ENCODE results near the gene USP24. TPM values are rescaled to one million over a fixed set of nuclear protein-coding genes. Genes with fewer than 3 reads are reported as not detected.

USP24 gene
- total RNA-seq, 1 experiment from 2014 or later = 35.3 TPM

DNA sequence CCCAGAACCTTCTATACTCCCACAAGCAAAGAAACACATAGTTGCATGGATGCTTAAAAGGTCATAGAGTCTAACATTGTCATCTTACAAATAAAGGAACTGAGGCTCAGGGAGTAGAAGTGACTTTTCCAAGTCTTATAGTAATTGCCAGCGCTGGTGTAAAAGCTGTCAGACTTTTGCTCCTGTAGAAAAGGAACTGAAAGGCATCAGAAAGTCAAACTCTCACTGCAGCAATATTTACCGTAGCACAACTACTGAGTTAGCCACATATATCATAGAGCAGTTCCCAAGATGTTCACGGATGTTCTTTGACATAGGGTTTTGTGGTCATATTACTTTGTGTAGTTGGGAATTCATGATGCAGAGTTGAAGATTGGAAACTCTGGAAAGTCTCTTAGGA lies 16.6 kb upstream of the USP24 start:
- no peak for DNase-seq

More for the DNA sequence above, 16.6 kb upstream of the USP24 start:
- Histone ChIP-seq H3K79me2 (ENCODE audit: insufficient read depth, low read length) (no peaks in the 10 kb centered on the region), H2BK15ac (ENCODE audit: low read depth, low read length) (no peak overlapping the region), H2AFZ (ENCODE audit: low read length) (no peak overlapping the region), H4K20me1 (ENCODE audit: control insufficient read depth, insufficient read depth, insufficient read length) (no peaks in the 10 kb centered on the region), H3K9me3 (ENCODE audit: control insufficient read depth, low read depth, low read length) (no peaks in the 10 kb centered on the region), H3K27ac (ENCODE audit: insufficient read length, low read depth, low read length) (no peak overlapping the region), H3T11ph (ENCODE audit: low read length) (no peak overlapping the region), H4K8ac (replicated peaks; ENCODE audit: insufficient read length, low read depth, low read length) (no peak overlapping the region), H3K4me1 (ENCODE audit: insufficient read depth, low read length) (no peaks in the 10 kb centered on the region), H4K5ac (ENCODE audit: insufficient read length, low read depth, low read length) (no peak overlapping the region), H3K79me1 (ENCODE audit: insufficient read depth, low read depth, low read length, poor library complexity, severe bottlenecking) (no peaks in the 10 kb centered on the region), H2BK5ac (ENCODE audit: insufficient read length, low read length) (no peak overlapping the region), H3K27me3 (ENCODE audit: insufficient read depth, low read length) (no peaks in the 10 kb centered on the region; the same call in 1 of the 2 replicates), H2BK20ac (ENCODE audit: low read depth, low read length, poor library complexity, severe bottlenecking) (no peak overlapping the region), H2AK5ac (ENCODE audit: insufficient read length, low read length) (no peak overlapping the region), H3K4me2 (ENCODE audit: insufficient read depth, insufficient read length, low read length) (no peak overlapping the region), H3K18ac (ENCODE audit: insufficient read length, low read depth, low read length) (no peak overlapping the region), H2BK12ac (ENCODE audit: insufficient read length, low read depth, low read length) (no peak overlapping the region), H2BK120ac (ENCODE audit: low read depth, low read length, poor library complexity, severe bottlenecking) (no peak overlapping the region), H3K4ac (ENCODE audit: low read depth, low read length) (no peak overlapping the region), H3K14ac (ENCODE audit: insufficient read depth, low read length) (no peak overlapping the region), H3K56ac (ENCODE audit: insufficient read length, low read depth, low read length) (no peak overlapping the region), H3K23ac (ENCODE audit: insufficient read length, low read depth, low read length) (no peak overlapping the region), H3K9ac (ENCODE audit: extremely low read depth, insufficient read length, low read length) (no peak overlapping the region), H3K23me2 (ENCODE audit: insufficient read length, low read depth, low read length, poor library complexity, severe bottlenecking) (no peaks in the 10 kb centered on the region), H4K91ac (ENCODE audit: insufficient read length, low read depth, low read length) (no peak overlapping the region)
- TF ChIP-seq, protein P1, sequence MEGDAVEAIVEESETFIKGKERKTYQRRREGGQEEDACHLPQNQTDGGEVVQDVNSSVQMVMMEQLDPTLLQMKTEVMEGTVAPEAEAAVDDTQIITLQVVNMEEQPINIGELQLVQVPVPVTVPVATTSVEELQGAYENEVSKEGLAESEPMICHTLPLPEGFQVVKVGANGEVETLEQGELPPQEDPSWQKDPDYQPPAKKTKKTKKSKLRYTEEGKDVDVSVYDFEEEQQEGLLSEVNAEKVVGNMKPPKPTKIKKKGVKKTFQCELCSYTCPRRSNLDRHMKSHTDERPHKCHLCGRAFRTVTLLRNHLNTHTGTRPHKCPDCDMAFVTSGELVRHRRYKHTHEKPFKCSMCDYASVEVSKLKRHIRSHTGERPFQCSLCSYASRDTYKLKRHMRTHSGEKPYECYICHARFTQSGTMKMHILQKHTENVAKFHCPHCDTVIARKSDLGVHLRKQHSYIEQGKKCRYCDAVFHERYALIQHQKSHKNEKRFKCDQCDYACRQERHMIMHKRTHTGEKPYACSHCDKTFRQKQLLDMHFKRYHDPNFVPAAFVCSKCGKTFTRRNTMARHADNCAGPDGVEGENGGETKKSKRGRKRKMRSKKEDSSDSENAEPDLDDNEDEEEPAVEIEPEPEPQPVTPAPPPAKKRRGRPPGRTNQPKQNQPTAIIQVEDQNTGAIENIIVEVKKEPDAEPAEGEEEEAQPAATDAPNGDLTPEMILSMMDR (conservative IDR thresholded peaks at IDR 0.05) = no peak
- Mint-ChIP-seq H3K9me3 (peaks cover 6 to 7% of the 10 kb centered on the region in 2 experiments; a peak in 4 of 5 replicates), H3K27ac (no peak overlapping the region), H3K4me1 (peaks cover 11% of the 10 kb centered on the region in 2 experiments), H3K27me3 (ENCODE audit: low read depth) (peaks cover 2% of the 10 kb centered on the region), H3K36me3 (ENCODE audit: insufficient read depth in 1 of 3, low read depth in 3 of 3) (peaks cover 1 to 7% (median 5%) of the 10 kb centered on the region in 3 experiments; a peak in 4 of 7 replicates), H3K4me3 (no peak overlapping the region)
- no CpG with 5 or more reads among the region's 3 CpGs for WGBS (ENCODE audit: extremely low coverage, insufficient read length, low lambda C conversion rate)

All from H9 (cell line).